IMR-90 (cell line): Measurements from ENCODE around the gene TBX15. TPM values are rescaled to one million over a fixed set of nuclear protein-coding genes. Genes with fewer than 3 reads are reported as not detected.

Experiments used
- ATAC-seq: fragments of 200-7000 bp; cut with Tn5 transposase; 2 replicates; pipeline ENCODE4 v1.9.1; 2020; ENCODE audit warnings: low read depth, mild to moderate bottlenecking, moderate library complexity
- BruUV-seq: library from RNA; stranded (reverse); fragments of 400-500 nt; replicated peaks from 2 replicates; lab custom pipeline; 2021; lab: Mats Ljungman, UMichigan
- CTCF ChIA-PET: fragments of 300-600 bp; formaldehyde crosslinking; extraction: SDS; loops from one replicate; lab custom pipeline; 2021; ENCODE audit warnings: antibody characterized with exemption; lab: Yijun Ruan, JAX
- POLR2A ChIA-PET: fragments of 300-600 bp; sonication (Branson Sonifier 250); formaldehyde crosslinking; loops from one replicate; lab custom pipeline; 2022; ENCODE audit warnings: antibody characterized with exemption; ENCODE audit not compliant: unreplicated experiment; lab: Charles Lee
- DNase-seq: peaks from one replicate; pipeline ENCODE4 v3.0.0; 2013
- H2AFZ ChIP-seq: replicated peaks from 2 replicates; pipeline ENCODE3; 2013; ENCODE audit warnings: low read length, mild to moderate bottlenecking; ENCODE audit not compliant: poor library complexity
- H2AK5ac ChIP-seq: 2 replicates; pipeline ENCODE4 v1.6.1; 2013; ENCODE audit warnings: low read depth, low read length, inconsistent platforms
- H2AK9ac ChIP-seq: replicated peaks from 2 replicates; pipeline ENCODE3; 2013; ENCODE audit warnings: mild to moderate bottlenecking, low read depth, low read length, moderate library complexity; ENCODE audit not compliant: poor library complexity
- H2BK120ac ChIP-seq: 2 replicates; pipeline ENCODE4 v1.6.1; 2013; ENCODE audit warnings: low read depth, low read length, inconsistent platforms
- H2BK15ac ChIP-seq: 3 replicates; pipeline ENCODE4 v1.6.1; 2013; ENCODE audit warnings: low read depth, low read length, inconsistent platforms
- H2BK20ac ChIP-seq: 2 replicates; pipeline ENCODE4 v1.6.1; 2013; ENCODE audit warnings: low read depth, mild to moderate bottlenecking, inconsistent platforms, low read length, moderate library complexity
- H2BK5ac ChIP-seq: 2 replicates; pipeline ENCODE4 v1.6.1; 2013; ENCODE audit warnings: mild to moderate bottlenecking, low read depth, low read length, inconsistent platforms; ENCODE audit not compliant: poor library complexity, severe bottlenecking
- H3K14ac ChIP-seq: replicated peaks from 2 replicates; pipeline ENCODE4 v1.6.1; 2013; ENCODE audit warnings: low read depth, low read length, inconsistent platforms
- H3K18ac ChIP-seq: 2 replicates; pipeline ENCODE4 v1.6.1; 2013; ENCODE audit warnings: low read depth, low read length, control low read depth
- H3K23ac ChIP-seq: 2 replicates; pipeline ENCODE4 v1.6.1; 2013; ENCODE audit warnings: low read depth, low read length, inconsistent platforms
- H3K27ac ChIP-seq: 2 replicates; pipeline ENCODE4 v1.5.1; 2013; ENCODE audit warnings: mild to moderate bottlenecking, control low read depth, low read length; ENCODE audit not compliant: insufficient read depth
- H3K27me3 ChIP-seq: 2 replicates; pipeline ENCODE4 v1.6.1; 2013; ENCODE audit warnings: low read length; ENCODE audit not compliant: control insufficient read depth, insufficient read depth
- H3K36me3 ChIP-seq: 2 replicates; pipeline ENCODE4 v1.6.1; 2013; ENCODE audit warnings: low read length, mixed read lengths; ENCODE audit not compliant: control insufficient read depth, insufficient read depth
- H3K4ac ChIP-seq: 2 replicates; pipeline ENCODE4 v1.6.1; 2013; ENCODE audit warnings: low read depth, low read length, inconsistent platforms
- H3K4me1 ChIP-seq: 2 replicates; pipeline ENCODE4 v1.6.1; 2013; ENCODE audit warnings: low read length, mixed read lengths; ENCODE audit not compliant: control insufficient read depth, insufficient read depth
- H3K4me2 ChIP-seq: 2 replicates; pipeline ENCODE4 v1.6.1; 2013; ENCODE audit warnings: low read depth, mild to moderate bottlenecking, control low read depth, low read length, moderate library complexity
- H3K4me3 ChIP-seq: 2 replicates; pipeline ENCODE4 v1.5.1; 2013; ENCODE audit warnings: low read depth, mild to moderate bottlenecking, control low read depth, low read length, moderate library complexity; ENCODE audit not compliant: insufficient read depth
- H3K56ac ChIP-seq: 2 replicates; pipeline ENCODE4 v1.6.1; 2013; ENCODE audit warnings: low read length, inconsistent platforms; ENCODE audit not compliant: insufficient read depth; ENCODE audit errors: extremely low read depth
- H3K79me1 ChIP-seq, 2 experiments: 2 replicates each; pipeline ENCODE4 v1.6.1; 2013; ENCODE audit warnings: low read length in 2 of 2, inconsistent platforms in 1 of 2, low read depth in 1 of 2
- H3K9ac ChIP-seq: 2 replicates; pipeline ENCODE4 v1.6.1; 2013; ENCODE audit warnings: low read depth, low read length, control low read depth
- H3K9me1 ChIP-seq: 2 replicates; pipeline ENCODE4 v1.6.1; 2013; ENCODE audit warnings: low read length, inconsistent platforms; ENCODE audit not compliant: insufficient read depth
- H3K9me3 ChIP-seq: 2 replicates; pipeline ENCODE4 v1.6.1; 2013; ENCODE audit warnings: low read length; ENCODE audit not compliant: control insufficient read depth, insufficient read depth
- H4K20me1 ChIP-seq: 2 replicates; pipeline ENCODE4 v1.6.1; 2013; ENCODE audit warnings: low read length, inconsistent platforms; ENCODE audit not compliant: insufficient read depth
- H4K5ac ChIP-seq: 2 replicates; pipeline ENCODE4 v1.6.1; 2013; ENCODE audit warnings: mild to moderate bottlenecking, low read depth, low read length, control low read depth
- H4K8ac ChIP-seq, 2 experiments: 2 replicates each; pipeline ENCODE4 v1.6.1; 2013; ENCODE audit warnings: low read depth in 2 of 2, low read length in 2 of 2, control low read depth in 1 of 2, inconsistent platforms in 1 of 2
- H4K91ac ChIP-seq: 2 replicates; pipeline ENCODE4 v1.6.1; 2013; ENCODE audit warnings: low read depth, low read length, inconsistent platforms; ENCODE audit not compliant: insufficient read depth
- BHLHE40 ChIP-seq: fragments of 150-350 bp; IDR thresholded peaks from 2 replicates; pipeline ENCODE4 v1.6.1; 2016; ENCODE audit warnings: mild to moderate bottlenecking, low read depth, low read length
- CEBPB ChIP-seq: IDR thresholded peaks from 2 replicates; pipeline ENCODE4 v1.6.1; 2012; ENCODE audit warnings: low read depth, low read length, improper control_type of control experiment
- CHD1 ChIP-seq: IDR thresholded peaks from 2 replicates; pipeline ENCODE4 v1.6.1; 2012; ENCODE audit warnings: low read depth, low read length, improper control_type of control experiment
- CTCF ChIP-seq: conservative IDR thresholded peaks from 2 replicates; pipeline ENCODE4 v1.5.1; 2012; ENCODE audit warnings: mild to moderate bottlenecking, low read depth, low read length, improper control_type of control experiment
- ELK1 ChIP-seq: fragments of 150-350 bp; IDR thresholded peaks from 2 replicates; pipeline ENCODE4 v1.6.1; 2016; ENCODE audit warnings: low read depth, mild to moderate bottlenecking, low read length, moderate library complexity, borderline replicate concordance
- MAZ ChIP-seq: IDR thresholded peaks from 2 replicates; pipeline ENCODE4 v1.6.1; 2012; ENCODE audit warnings: low read depth, mild to moderate bottlenecking, low read length, improper control_type of control experiment, moderate library complexity, borderline replicate concordance
- NFE2L2 ChIP-seq: fragments of 150-350 bp; IDR thresholded peaks from 2 replicates; pipeline ENCODE4 v1.6.1; 2016; ENCODE audit warnings: low read depth, mild to moderate bottlenecking, low read length
- POLR2A ChIP-seq: IDR thresholded peaks from 2 replicates; pipeline ENCODE4 v1.6.1; 2012; ENCODE audit warnings: mild to moderate bottlenecking, low read depth, low read length
- RAD21 ChIP-seq: IDR thresholded peaks from 2 replicates; pipeline ENCODE4 v1.6.1; 2012; ENCODE audit warnings: low read length, improper control_type of control experiment
- RCOR1 ChIP-seq: IDR thresholded peaks from 2 replicates; pipeline ENCODE4 v1.6.1; 2012; ENCODE audit warnings: mild to moderate bottlenecking, low read length, improper control_type of control experiment; ENCODE audit not compliant: insufficient replicate concordance
- RFX5 ChIP-seq: IDR thresholded peaks from 2 replicates; pipeline ENCODE4 v1.8.0; 2012; ENCODE audit warnings: low read depth, mild to moderate bottlenecking, low read length, moderate library complexity
- SMC3 ChIP-seq: fragments of 150-350 bp; IDR thresholded peaks from 2 replicates; pipeline ENCODE4 v1.6.1; 2016; ENCODE audit warnings: low read depth, mild to moderate bottlenecking, antibody characterized with exemption, low read length, moderate library complexity
- WGBS, 2 experiments: methylation state at CpG; one replicate each; pipeline versions ENCODE4 v1.1.5 to v1.1.7; 2013; ENCODE audit warnings: missing lambda C conversion rate in 2 of 2; ENCODE audit not compliant: insufficient read length in 1 of 2; ENCODE audit errors: extremely low coverage in 2 of 2; 5-methylcytosine and 5-hydroxymethylcytosine counted together
- dilution Hi-C: fragments of 300-500 bp; cut with HindIII; formaldehyde crosslinking; loops from one replicate; pipeline ENCODE4 v1.14.3; 2018; ENCODE audit warnings: low sequenced_read_pairs; ENCODE audit not compliant: unreplicated experiment
- in situ Hi-C: fragments of 300-500 bp; cut with MboI; formaldehyde crosslinking; loops from 3 replicates; pipeline ENCODE4 v1.14.3; 2019; ENCODE audit warnings: low sequenced_read_pairs, inconsistent platforms, mixed read lengths
- intact Hi-C: fragments of 100-400 bp; cut with micrococcal nuclease; formaldehyde crosslinking; loops from 2 replicates; pipeline ENCODE4 v1.10.0; 2022
- polyA plus RNA-seq, 3 experiments: library from polyadenylated mRNA; depleted of rRNA; stranded (reverse); fragments of >200 nt; gene quantifications; 2 replicates each; pipeline ENCODE4 v1.2.3, GENCODE V29; 2012; ENCODE audit warnings: low replicate concordance in 1 of 3
- total RNA-seq: library from RNA; depleted of rRNA; stranded (reverse); fragments of >200 nt; gene quantifications from 2 replicates; pipeline ENCODE4 v1.2.3, GENCODE V29; 2012
- TF ChIP-seq, protein P1 (sequence below): fragments of 150-350 bp; IDR thresholded peaks from 2 replicates; pipeline ENCODE4 v1.6.1; 2017; ENCODE audit warnings: mild to moderate bottlenecking, antibody characterized with exemption, low read length, low read depth

Gene TBX15
- total and polyA plus RNA-seq, 2 of the 4 experiments (the other 2 are of a cell fraction): not detected

DNA sequence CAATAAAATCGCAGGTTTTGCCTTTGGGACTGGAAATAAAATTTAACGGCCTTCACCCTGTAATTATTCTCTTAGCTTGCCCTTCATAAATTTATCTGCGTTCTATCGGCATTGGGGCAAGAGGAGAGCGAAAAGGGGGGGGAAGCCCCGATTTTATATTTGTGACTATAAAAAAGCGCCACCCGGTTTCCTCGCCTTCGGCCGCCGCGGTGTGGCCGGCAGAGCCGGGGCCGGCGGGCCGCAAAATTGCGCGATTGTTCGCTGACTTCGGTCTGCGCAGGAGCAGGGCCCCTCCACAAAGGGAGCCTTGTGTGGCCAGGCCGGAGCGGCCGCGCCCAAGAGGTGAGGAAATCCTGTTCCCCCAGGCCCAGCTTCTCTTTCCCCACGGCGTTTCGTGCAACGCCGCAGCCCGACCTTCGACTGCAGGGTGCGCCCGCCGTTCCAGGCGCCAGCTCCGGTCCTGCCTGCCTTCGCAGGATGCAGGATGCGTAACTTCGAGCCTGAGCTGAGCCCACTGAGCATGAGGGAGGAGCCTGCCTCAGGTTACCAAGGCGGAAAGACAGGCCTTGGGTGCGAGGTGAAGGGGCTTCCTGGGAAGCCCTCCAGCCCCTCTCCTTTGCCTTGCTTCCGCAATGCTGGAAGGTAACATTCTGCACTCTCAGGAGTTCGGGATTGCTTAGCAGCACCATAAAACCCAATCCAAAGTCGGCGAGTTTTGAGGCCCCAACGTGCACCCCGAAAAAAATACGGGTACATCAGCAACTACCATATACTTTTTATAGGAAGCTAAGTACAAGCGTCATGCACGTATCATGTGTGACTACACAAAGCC is 4.9 kb upstream of the TBX15 start:
- BruUV-seq: no TSS peak
- H3K36me3 ChIP-seq: no peaks in the 10 kb centered on the region
- no peaks in the 10 kb centered on the region for H4K20me1 ChIP-seq
- H3K18ac ChIP-seq: no peak overlapping the region
- H2AK5ac ChIP-seq: no peak overlapping the region
- ATAC-seq (no peak), DNase-seq (no peak)
- H3K9me3 ChIP-seq: peaks cover 24% of the 10 kb centered on the region
- ChIA-PET POLR2A (no interaction called here), CTCF (no interaction called here)
- dilution Hi-C loops (no loop called here), intact Hi-C loops (no loop called here), in situ Hi-C loops (no loop called here)
- no peak overlapping the region for H4K8ac ChIP-seq
- WGBS, 2 experiments: 8% methylated on average over 5 of the region's 53 CpGs; no CpG with 5 or more reads in 1 of the 2 experiments
- H2BK15ac ChIP-seq: no peak overlapping the region
- H3K27me3 ChIP-seq: peaks cover 96% of the 10 kb centered on the region
- no peak overlapping the region for H2BK5ac ChIP-seq
- no peak overlapping the region for H3K4me2 ChIP-seq
- H4K91ac ChIP-seq: no peak overlapping the region
- no peak overlapping the region for H4K5ac ChIP-seq
- H3K23ac ChIP-seq: no peak overlapping the region
- H2BK20ac ChIP-seq: no peak overlapping the region
- TF ChIP-seq SMC3 (no peak), BHLHE40 (no peak), RAD21 (no peak), POLR2A (no peak), CTCF (no peak), RFX5 (no peak), NFE2L2 (no peak), CHD1 (no peak), CEBPB (no peak), ELK1 (no peak), MAZ (no peak), RCOR1 (no peak)
- TF ChIP-seq, protein P1, sequence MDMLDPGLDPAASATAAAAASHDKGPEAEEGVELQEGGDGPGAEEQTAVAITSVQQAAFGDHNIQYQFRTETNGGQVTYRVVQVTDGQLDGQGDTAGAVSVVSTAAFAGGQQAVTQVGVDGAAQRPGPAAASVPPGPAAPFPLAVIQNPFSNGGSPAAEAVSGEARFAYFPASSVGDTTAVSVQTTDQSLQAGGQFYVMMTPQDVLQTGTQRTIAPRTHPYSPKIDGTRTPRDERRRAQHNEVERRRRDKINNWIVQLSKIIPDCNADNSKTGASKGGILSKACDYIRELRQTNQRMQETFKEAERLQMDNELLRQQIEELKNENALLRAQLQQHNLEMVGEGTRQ: no peak
- H3K4me3 ChIP-seq: no peak overlapping the region
- H3K27ac ChIP-seq: no peak overlapping the region
- no peak overlapping the region for H2BK120ac ChIP-seq
- no peaks in the 10 kb centered on the region for H3K4me1 ChIP-seq
- no peak overlapping the region for H3K56ac ChIP-seq
- no peak overlapping the region for H3K14ac ChIP-seq
- H2AFZ ChIP-seq: peak overlapping the region; percentile 72
- no peaks in the 10 kb centered on the region for H3K9me1 ChIP-seq
- H3K79me1 ChIP-seq: no peaks in the 10 kb centered on the region
- no peak overlapping the region for H3K4ac ChIP-seq
- H2AK9ac ChIP-seq: no peak overlapping the region
- no peak overlapping the region for H3K9ac ChIP-seq
